Stimulated activated naive CD8-positive, alpha-beta T cell treated with anti-CD3 and anti-CD28 coated beads, Interleukin-15, amount 100 ng/mL, for 72 hours (primary cell): ENCODE data around the gene AMH.

Experiments used
- ATAC-seq: fragments of 150-1000 bp; cut with Tn5 transposase; 2 replicates; pipeline ENCODE4 v1.10.0; 2021; ENCODE audit warnings: mild to moderate bottlenecking, moderate library complexity
- DNase-seq, 2 donors: peaks; one replicate each; pipeline ENCODE4 v3.0.0; 2021 to 2022
- H3K27ac Mint-ChIP-seq, 2 donors: one replicate each; pipeline ENCODE4 v1.8.0; 2022; ENCODE audit warnings: mild to moderate bottlenecking in 2 of 2, mixed read lengths in 2 of 2, moderate library complexity in 2 of 2
- H3K27me3 Mint-ChIP-seq: one replicate; pipeline ENCODE4 v1.8.0; 2022; ENCODE audit warnings: mixed read lengths
- H3K4me1 Mint-ChIP-seq: one replicate; pipeline ENCODE4 v1.8.0; 2022; ENCODE audit warnings: mild to moderate bottlenecking, mixed read lengths
- H3K4me3 Mint-ChIP-seq, 2 donors: one replicate each; pipeline ENCODE4 v1.8.0; 2022; ENCODE audit warnings: mild to moderate bottlenecking in 2 of 2, mixed read lengths in 2 of 2, moderate library complexity in 1 of 2
- H3K9me3 Mint-ChIP-seq, 2 donors: one replicate each; pipeline ENCODE4 v1.8.0; 2022; ENCODE audit warnings: mixed read lengths in 2 of 2

AMH gene

DNA sequence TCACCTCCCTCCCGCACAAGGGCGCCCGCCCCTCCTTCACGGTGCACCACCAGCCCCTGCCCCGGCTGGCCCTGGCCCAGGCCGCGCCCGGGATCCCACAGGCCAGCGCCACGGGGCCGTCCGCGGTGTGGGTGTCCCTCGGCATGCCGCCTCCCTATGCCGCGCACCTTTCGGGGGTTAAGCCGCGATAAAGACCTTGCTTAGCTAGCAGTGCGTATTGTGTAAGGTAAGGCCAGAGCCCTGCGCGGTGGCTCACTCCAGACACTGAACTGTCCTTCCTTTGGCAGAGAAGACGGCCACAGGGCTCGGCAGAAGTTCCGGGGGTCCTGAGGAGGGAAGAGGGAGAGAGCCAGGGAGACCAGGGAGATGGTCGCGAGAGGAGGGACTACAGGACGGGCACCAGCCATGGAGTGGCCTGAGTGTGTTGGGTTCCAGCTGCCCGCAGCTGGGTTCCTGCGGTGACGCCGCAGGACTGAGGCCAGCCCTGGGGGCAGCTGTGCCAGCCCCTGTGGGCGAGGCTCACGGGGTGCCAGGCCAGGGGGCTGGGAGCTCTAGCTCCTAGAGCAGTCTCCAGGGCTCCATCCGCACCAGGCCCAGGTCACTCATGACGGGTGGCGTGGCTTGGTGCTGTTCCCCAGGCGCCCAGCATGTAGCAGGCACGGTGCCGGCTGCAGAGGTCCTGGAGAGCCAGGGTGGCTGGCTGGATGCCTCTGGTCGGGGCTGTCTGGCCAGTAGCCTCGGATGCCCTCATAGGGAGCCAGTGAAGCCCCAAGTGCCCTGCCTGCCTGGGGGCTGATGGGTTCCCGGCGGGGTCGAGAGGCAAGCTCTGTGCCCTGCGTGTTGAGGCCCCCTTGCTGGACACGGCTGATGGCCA, 20.7 kb upstream of the AMH start:
- no peak for DNase-seq

DNA sequence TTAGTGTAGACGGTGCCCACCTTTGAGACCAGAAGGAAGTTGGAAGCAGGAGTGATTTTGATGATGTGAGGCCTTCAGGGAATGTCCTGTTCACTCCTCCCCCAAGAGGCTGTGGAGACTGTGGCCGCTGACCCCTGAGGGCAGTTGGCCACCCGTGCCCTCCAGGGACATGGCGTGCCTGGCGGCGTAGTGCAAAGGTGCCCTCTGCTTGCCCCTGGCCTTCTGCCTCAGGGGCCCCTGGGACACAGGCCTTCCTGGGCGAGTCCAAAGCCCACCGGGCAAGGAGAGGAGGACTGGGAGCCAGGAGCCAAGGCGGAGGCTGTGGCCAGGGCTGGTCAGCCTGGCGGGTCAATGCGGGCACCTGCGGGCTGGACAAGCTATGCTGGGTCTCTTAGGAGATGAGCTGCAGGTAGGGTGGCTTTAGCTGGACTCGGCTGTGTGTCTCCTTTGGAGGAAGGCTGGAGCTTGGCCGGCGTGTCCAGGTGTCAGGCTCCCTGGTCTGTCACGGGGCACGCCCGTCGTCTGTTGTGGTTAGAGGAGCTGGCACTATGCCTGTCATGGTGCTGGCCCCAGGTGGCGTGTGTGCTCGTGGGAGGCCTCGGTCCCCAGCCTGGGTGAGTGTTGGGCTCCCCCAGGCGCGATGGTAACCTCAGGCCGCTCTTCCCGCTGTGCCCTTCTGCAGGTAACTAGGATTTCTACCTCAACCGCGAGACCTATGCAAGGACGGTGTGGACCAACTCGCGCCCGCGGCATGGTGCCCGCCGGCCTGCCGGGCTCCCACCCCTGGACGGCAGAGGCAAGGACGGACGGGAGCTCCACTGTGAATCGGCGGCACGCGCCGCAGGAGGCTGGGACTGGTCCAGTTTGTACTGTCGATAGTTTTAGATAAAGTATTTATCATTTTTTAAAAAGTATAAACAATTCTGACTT, 19.8 kb upstream of the AMH start:
- no peak for DNase-seq
- Mint-ChIP-seq H3K27me3 (no peaks in the 10 kb centered on the region), H3K9me3 (no peaks in the 10 kb centered on the region), H3K4me1 (peaks cover 23% of the 10 kb centered on the region), H3K4me3 (no peak overlapping the region), H3K27ac (peak overlapping the region; percentile 43 to 77)
- ATAC-seq, result no peak

More for the DNA sequence above, 20.7 kb upstream of the AMH start:
- no peaks in the 10 kb centered on the region for H3K27me3 Mint-ChIP-seq
- no peaks in the 10 kb centered on the region for H3K9me3 Mint-ChIP-seq
- ATAC-seq, result peak; percentile 17
- H3K27ac Mint-ChIP-seq, result peak overlapping the region; percentile 43 to 78
- peaks cover 22% of the 10 kb centered on the region for H3K4me1 Mint-ChIP-seq
- H3K4me3 Mint-ChIP-seq, result no peak overlapping the region

DNA sequence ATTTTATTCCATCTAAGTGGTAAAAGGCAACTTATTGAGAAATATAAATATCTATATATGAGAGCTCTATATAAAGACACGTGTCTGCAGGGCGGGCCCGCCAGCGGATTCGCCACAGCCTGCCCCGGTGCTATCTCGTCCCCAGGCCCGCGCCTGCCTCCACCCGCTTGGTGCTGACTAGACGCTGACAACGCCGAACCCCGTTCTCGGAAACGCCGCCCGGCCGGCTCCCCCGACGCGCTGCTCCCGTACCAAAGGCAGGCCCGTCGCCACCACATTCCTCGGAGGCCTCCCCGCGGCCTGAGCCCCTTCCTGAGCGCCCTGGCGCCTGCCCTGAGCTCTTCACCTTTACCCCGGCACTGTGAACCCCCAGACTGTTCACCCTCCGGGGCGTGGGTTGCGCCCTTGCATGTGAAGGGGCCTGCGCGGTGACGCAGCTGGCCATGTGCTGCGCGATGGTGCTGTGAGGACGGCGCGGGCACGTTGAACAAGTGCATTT, 19.0 kb upstream of the AMH start:
- H3K4me3 Mint-ChIP-seq, result no peak overlapping the region
- peaks cover 30% of the 10 kb centered on the region for H3K4me1 Mint-ChIP-seq
- DNase-seq, result no peak
- no peaks in the 10 kb centered on the region for H3K9me3 Mint-ChIP-seq
- H3K27me3 Mint-ChIP-seq, result no peaks in the 10 kb centered on the region
- peak overlapping the region in 1 of 2 donors; percentile 80 for H3K27ac Mint-ChIP-seq
- no peak for ATAC-seq

DNA sequence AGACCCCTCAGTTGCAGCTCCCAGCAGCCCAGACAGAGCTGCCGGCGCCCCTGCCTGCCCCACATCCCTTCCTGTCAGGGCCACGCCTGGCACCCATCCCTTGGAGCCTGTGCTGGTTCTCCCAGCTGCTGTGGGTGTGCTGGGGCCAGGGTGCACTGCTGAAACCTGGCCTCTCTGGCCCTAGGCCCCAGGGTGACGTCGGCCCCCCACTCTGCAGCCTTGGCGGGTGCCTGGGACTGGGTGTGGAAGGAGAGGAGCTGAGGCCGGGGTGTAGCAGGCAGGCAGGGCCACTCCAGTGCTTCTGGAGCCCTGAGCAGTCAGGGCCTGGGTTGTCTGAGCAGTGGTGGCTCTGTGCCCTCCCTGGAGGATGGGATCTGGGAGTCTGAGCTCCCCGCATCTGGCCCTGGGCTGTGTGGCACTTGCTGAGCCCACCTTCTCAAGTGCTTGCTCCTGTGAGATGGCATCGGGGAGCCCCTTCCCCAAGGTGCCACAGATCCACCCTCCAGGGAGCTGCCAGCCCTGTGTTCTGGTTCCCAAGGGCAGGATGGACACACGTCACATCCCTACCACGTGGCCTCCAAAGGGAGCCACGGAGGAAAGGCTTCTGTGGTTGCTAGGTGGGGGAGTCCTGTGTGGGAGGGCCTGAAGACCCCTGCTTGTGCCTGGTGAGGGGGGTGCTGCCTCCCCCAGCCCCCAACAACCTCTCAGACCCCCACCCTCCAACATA, 18.2 kb upstream of the AMH start:
- Mint-ChIP-seq H3K4me1 (peaks cover 35% of the 10 kb centered on the region), H3K27me3 (no peaks in the 10 kb centered on the region), H3K9me3 (no peaks in the 10 kb centered on the region), H3K4me3 (no peak overlapping the region), H3K27ac (peak overlapping the region in 1 of 2 donors; percentile 34)
- ATAC-seq (no peak), DNase-seq (no peak)

DNA sequence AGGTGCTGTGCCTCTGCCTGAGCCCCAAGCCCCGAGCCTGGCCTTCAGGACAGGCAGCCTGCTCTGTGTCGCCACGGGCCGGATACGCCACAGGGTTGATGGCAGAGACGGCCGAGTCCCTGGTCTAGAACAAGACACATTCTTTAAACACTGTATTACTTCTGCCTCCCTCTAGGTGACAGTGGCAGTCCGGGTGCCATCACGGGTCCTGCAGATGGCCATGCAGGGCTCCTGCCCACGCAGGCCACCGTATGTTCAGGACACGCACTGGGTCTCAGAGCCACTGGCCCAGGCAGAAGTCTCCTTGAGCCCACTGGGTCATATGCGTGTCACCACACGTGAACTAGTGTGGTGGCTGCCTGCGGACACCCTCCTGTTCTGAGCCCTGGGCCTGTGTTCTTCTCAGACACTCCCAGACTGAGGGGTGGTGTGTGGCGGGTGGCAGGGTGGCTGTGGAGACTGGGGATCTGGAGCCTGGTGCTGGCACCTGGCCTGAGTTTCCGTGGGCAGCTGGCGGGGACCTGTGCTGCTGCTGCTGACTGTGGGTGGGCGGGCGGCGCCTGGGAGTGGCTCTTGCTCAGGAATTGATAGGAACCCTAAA, 17.4 kb upstream of the AMH start:
- no peak for ATAC-seq
- Mint-ChIP-seq H3K27ac (peak overlapping the region in 1 of 2 donors; percentile 67), H3K9me3 (no peaks in the 10 kb centered on the region)

DNA sequence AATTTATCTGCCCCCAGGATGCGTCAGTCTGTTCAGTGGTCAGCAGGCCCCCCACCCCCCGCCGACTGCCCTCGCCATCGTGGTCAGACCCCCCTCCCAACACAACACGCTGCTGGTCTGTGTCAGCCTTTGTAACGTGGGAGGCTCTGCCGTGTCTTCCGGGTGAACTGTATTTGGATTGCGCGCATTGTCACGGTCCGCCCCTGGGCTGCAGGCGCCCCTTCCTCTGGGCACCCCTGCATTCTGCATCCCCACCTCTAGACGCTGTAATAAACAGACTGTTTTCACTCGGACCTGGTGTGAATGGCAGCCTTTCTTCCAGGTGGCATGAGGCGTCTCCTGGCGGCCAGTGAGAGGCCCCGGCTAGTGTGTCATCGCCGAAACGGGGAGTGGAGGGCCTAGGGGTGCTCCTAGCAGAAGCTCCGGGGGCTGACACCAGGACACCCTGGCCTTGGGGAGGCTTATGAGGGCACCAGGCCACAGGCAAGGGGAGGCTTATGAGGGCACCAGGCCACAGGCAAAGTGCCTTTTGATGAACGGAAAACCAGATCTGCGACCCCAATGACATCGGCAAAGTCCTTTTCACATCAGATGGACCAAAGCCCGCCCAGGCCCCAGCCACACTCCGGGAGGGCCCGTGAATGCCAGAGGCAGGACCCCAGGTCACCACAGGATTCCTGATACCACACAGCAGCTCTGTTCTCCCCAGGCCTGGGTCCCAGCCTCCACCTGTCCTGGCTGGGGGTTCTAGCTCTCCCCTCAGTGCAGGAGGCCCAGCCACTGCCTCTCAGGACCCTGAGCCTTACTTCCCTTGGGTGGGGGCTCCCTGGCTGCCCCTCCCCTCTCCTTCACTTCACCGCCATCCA, 16.6 kb upstream of the AMH start:
- DNase-seq, result no peak
- ATAC-seq, result no peak
- Mint-ChIP-seq H3K9me3 (no peaks in the 10 kb centered on the region), H3K4me3 (peak overlapping the region in 1 of 2 donors; percentile 13), H3K27me3 (no peaks in the 10 kb centered on the region), H3K4me1 (peaks cover 46% of the 10 kb centered on the region), H3K27ac (peak overlapping the region; percentile 50 to 81)

More for the DNA sequence above, 17.4 kb upstream of the AMH start:
- Mint-ChIP-seq H3K4me3 (no peak overlapping the region), H3K27me3 (no peaks in the 10 kb centered on the region), H3K4me1 (peaks cover 42% of the 10 kb centered on the region)
- DNase-seq, result no peak

DNA sequence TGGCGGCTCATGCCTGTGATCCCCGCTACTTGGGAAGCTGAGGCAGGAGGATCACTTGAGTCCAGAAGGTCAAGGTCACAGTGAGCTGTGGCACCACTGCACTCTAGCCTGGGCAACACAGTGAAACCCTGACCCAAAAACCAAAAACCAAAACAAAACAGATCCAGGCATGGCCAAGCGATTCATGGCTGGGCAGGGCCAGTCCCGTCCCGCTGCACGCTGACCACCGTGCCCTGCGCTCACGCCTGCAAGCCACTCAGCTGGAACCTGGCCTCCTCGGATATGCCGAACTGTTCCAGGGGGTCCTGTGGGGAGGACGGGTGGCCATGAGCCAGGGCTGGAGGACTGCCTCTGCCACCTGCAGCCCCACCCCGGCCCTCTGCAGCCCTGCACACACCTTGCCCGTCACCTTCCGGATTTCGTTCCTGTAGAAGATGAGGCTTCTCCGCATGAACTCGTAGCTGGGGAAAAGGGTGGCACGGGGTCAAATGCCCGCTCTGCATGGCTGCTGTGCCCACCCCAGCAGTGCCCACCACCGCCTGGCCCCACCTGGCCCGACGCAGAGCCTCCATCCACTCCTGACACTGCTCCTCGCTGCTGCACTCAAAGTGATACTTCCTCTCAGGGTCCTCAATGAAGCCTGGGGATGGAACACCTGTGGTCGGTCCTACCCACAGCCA, 15.4 kb upstream of the AMH start:
- DNase-seq, result no peak
- H3K27me3 Mint-ChIP-seq, result no peaks in the 10 kb centered on the region
- peak overlapping the region in 1 of 2 donors; percentile 68 for H3K27ac Mint-ChIP-seq
- peaks cover 58% of the 10 kb centered on the region for H3K4me1 Mint-ChIP-seq
- ATAC-seq, result no peak
- peak overlapping the region in 1 of 2 donors; percentile 96 for H3K4me3 Mint-ChIP-seq
- no peaks in the 10 kb centered on the region for H3K9me3 Mint-ChIP-seq

DNA sequence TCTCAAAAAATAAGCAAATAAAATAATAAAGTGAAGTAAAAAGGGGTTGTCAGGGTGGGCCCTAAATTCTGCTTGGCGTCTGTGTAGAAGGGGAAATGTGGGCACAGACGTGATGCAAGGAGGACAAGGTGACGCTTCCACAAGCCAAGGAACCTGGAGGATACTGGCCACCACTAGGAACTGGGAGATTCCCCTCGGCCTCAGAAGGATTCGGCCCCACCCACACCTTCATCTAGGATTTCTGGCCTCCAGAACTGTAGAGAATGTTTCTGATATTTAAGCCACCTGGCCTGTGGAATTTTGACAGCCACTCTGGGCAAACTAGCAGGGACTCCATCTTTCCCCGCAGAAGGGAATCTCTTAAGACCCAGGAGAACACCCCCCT, 14.1 kb upstream of the AMH start:
- H3K4me1 Mint-ChIP-seq, result peaks cover 71% of the 10 kb centered on the region
- H3K4me3 Mint-ChIP-seq, result peak overlapping the region; percentile 96 to 99
- no peaks in the 10 kb centered on the region for H3K27me3 Mint-ChIP-seq
- no peak for DNase-seq
- peak overlapping the region; percentile 94 to 96 for H3K27ac Mint-ChIP-seq
- no peaks in the 10 kb centered on the region for H3K9me3 Mint-ChIP-seq
- no peak for ATAC-seq

DNA sequence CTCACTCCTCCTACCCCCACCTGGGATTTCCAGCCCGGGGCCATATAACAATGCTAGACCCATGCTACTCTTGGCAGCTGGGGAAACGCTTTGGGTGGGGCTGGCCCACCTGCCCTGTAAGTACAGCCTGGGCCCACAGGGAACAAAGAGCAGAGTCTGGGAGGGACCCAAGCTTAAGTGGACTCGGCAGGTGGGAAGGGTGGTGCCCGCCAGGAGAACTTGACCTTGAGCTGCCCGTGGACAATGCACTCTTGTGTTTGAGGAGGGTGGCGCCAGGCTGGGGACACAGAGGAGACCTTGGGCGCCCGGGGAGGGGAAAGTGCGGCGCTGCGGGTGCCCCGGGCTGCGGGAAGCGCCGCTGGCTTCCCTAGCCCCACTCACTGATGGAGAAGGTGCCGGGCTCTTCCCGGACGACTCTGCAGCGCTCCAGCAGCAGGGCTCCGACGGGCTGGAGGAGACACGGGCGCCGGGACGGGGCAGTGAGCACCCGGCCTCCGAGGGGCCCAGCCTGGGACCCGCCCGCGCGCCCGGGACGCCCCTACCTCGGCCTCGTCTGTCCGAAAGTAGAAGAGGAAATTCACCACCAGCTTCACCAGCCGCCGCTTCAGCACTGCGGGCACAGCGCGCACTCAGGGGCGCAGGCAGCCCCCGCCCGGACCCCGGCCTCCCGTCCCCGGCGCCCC, 13.6 kb upstream of the AMH start:
- Mint-ChIP-seq H3K27me3 (no peaks in the 10 kb centered on the region), H3K4me3 (peak overlapping the region; percentile 96 to 99), H3K4me1 (peaks cover 76% of the 10 kb centered on the region), H3K27ac (peak overlapping the region; percentile 94 to 96), H3K9me3 (no peaks in the 10 kb centered on the region)
- peak in 1 of 2 donors; percentile 36 for DNase-seq
- ATAC-seq, result peak; percentile 17

DNA sequence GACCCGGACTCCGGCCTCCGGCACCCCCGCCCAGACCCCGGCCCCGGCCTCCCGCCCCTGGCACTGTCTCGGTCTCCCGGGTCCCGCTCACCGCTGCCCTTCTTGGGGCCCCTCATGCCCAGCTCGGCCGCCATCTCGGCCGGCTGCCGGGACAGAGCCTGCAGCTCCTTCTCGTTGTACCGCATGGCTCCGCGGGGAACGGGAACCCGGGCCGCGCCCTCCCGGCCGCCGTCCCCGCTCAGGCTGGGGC, 13.1 kb upstream of the AMH start:
- ATAC-seq, result peak; percentile 83
- H3K27ac Mint-ChIP-seq, result peak overlapping the region; percentile 99

DNA sequence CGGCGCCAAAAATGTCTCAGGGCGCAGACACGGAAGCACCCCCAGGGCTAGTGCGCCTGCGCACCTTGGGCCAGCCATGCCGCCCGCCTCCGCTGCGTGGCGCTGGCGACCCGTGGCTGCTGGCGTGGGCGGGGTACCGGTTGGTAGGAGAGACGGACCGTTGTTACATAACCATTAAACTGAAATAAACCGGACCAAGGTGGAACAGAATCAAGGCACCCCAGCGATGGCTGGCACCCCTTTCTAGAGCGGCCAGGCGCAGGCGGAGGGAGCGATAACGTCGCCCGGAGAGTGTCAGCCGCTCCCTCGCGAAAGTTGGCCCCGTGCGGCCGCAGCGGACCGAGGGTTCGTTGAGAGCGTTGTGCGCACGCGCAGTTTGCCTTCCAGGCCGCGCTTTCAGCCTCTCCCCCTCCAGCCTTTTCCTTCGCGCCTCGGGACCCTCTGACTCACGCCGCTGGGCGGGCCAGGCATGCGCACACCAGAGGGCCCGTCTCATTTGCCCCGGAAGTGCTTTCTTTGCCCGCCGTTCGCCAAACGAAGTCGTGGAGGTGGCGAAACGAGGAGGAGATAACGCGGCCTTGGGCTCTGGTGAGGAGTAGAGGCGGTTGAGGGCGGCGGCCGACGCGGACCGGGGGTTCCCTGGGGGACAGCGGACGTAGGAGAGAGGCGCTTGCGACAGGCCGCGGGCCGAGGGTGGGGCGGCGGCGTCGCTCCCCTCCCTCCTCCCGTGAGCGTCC, 12.6 kb upstream of the AMH start, which contains the start of the genes PLEKHJ1 and SF3A2:
PLEKHJ1 (minus strand) TSS at position 16 of the 737 bp plus-strand sequence. CDS start 81 bp downstream, outside the sequence.
SF3A2 (plus strand) TSS at position 511 of the 737 bp plus-strand sequence. CDS start 6,595 bp downstream, outside the sequence.
- Mint-ChIP-seq H3K27me3 (no peaks in the 10 kb centered on the region), H3K4me1 (peaks cover 86% of the 10 kb centered on the region), H3K4me3 (peak within 1 kb of the TSS; percentile 96 to 99), H3K27ac (peak within 1 kb of the TSS; percentile 99), H3K9me3 (no peaks in the 10 kb centered on the region)
- DNase-seq, result peak; percentile 99 to 100
- peak; percentile 89 for ATAC-seq

More for the DNA sequence above, 13.1 kb upstream of the AMH start:
- H3K4me1 Mint-ChIP-seq, result peaks cover 81% of the 10 kb centered on the region
- no peaks in the 10 kb centered on the region for H3K9me3 Mint-ChIP-seq
- no peaks in the 10 kb centered on the region for H3K27me3 Mint-ChIP-seq
- H3K4me3 Mint-ChIP-seq, result peak overlapping the region; percentile 96 to 99
- no peak for DNase-seq

DNA sequence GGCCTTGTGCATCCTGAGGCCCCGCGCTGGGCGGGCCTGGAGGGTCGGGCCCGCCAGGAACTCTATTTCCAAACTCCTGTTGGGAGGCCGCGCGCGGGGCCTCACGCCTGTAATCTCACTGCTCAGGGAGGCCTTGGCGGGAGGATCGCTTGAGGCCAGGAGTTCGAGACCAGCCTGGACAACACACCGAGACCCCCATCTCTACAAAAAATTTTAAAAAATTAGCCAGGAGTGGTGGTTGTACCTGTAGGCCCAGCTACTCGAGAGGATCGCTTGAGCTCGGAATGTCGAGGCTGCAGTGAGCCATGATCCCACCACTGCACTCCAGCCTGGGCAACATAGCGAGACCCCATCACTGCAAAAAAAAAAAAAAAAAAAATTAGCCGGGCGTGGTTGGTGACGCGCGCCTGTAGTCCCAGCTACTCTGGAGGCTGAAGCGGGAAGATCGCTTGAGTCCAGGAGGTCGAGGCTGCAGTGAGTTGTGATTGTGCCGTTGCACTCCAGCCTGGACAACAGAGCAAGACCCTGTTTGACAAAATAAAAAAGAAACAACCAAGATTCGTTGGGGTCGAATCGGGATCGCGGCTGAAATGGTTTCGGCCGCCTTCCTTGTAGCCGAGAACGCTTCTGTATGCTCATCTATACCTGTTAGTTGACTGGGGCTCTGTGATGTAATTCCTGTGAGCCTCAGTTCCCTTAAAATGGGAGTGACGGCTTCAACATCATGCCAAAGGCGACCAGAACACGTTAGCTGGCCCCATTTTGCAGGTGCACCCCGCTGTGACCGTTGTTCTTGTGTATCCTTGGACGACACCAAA, 11.9 kb upstream of the AMH start:
- ATAC-seq, result no peak
- Mint-ChIP-seq H3K9me3 (no peaks in the 10 kb centered on the region), H3K27ac (peak overlapping the region; percentile 97 to 99), H3K4me1 (peaks cover 90% of the 10 kb centered on the region), H3K4me3 (peak overlapping the region; percentile 96 to 99), H3K27me3 (no peaks in the 10 kb centered on the region)
- no peak for DNase-seq
